Fibroblast of skin of left quadriceps (primary cell): ENCODE measurements around the gene RPTN.
A peak's percentile ranks its signal among the peaks of the same experiment; 100 is the strongest.
"Not testable (repeated sequence)": the region's sequence is repeated elsewhere in the genome, so short reads cannot be mapped to it uniquely, and the experiment has no call there.

Source experiments
- DNase-seq, 2 experiments: peaks; one replicate each; pipeline ENCODE4 v3.0.0-alpha.2; 2013; ENCODE audit warnings: low read depth in 2 of 2

Gene RPTN

GRCh38 chr1:152165286-152166077 lies 6.5 kb upstream of the RPTN start:
- DNase-seq, result no peak

DNA sequence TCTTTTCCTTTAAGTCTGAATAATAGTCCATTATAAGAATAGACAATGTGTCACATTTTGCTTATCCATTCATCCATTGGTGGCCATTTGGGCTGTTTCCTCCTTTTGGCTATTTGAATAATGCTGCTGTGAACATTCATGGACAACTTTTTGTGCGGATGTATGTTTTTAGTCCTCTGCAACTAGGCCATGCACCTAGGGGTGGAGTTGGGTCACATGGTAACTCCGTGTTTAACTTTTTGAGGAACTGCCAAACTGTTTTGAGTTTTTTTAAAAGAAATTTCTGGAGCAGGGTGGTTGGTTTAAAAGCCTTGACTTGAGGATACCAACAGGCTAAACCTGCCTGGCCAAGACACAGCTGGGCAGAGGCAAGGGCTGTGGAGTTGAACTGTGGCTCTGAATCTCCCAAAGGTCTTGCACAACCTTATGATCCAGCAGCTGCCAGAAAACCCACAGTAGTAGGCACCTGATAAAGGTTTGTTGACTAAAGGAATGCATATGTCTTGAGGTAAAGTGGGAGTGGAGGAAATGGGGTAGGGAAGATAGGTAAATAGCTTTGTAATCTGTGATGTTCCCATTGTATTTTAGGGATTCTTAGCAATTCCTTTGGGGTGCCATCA lies 5.6 kb upstream of the RPTN start:
- DNase-seq, result no peak

DNA sequence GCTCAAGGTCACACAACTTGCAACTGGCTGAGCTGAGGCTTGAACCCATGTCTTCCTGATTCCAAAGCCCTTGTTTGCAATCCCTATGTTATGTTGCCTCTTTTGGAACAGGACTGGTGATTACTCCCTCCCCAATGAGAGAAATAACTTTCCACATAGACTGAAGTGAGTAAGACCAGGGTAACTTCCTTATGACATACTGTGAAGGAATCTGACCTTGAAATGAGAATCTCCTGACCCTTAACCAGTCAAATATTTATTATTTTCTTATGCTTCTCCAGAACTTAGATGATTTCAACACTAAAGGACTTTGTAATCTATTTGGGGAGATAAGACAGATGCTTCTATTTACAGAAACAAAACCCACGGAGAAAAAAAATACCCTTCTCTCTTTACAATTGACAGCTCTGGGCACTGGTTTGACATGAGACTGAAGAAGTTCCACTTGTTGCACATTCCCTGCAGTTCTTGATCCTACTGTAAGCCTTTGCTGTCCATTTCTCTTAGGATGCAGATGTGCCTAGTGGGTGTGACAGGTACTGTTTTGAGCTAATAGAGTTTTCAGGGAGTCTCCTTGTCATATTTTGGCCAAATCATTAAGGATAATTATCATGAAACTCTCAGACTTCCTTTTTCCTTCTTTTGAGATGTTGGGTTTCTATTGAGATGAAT lies 3.9 kb upstream of the RPTN start:
- DNase-seq, result peak; percentile 41

DNA sequence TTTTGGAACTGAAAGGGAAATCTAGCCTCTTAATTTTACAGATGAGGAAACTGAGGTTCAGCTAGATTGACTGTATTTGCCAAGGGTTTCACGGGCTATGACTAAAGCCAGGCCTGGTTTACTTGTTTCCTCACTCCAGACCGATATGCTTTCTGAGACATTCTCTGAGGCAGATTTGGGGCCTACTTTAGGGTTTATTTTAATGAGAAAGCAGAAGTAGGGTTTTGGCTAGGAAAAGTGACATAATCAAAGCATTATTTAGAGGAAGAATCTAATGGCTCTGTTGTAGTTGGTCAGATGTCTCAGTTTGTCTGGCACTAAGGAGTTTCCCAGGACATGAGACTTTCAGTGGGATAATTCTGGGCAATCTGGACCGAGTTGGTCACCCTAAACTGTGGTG lies 1.5 kb upstream of the RPTN start:
- DNase-seq, result no peak

- DNase-seq, result no peak
These were observed 5.0 kb downstream of the RPTN start for GRCh38 chr1:152153996-152154395.

GRCh38 chr1:152151646-152152045 lies 7.4 kb downstream of the RPTN start:
- no peak for DNase-seq

DNA sequence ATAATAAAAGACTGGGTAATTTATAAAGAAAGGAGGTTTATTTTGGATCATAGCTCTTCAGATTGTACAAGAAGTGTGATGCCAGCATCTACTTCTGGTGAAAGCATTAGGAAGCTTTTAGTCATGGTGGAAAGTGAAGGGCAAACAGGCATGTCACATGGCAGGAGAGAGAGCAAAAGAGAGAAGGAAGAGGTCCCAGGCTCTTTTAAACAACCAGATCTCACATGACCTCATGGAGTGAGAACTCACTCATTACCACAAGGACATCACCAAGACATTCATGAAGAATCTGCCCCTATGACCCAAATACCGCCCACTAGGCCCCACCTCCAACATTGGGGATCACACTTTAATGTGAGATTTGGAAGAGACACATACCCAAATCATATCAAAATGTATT lies 10.0 kb downstream of the RPTN start:
- no peak for DNase-seq

DNA sequence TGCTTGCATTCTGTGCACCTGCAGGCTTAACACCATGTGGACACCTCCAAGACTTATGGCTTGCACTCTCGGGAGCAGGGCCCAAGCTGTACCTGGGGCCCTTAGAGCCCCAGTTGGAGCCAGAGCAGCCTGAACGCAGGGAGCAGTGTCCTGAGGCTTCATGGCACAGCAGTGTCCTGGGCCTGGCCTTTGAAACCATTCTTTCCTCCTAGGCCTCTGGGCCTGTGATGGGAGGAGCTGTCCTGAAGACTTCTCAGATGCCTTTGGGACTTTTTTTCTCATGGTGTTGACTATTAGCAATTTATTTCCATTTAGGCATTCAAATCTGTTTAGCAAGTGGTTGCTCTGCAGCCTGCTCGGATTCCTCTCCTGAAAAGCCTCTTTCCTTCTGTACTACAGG lies 11.0 kb downstream of the RPTN start:
- DNase-seq, result no peak

DNA sequence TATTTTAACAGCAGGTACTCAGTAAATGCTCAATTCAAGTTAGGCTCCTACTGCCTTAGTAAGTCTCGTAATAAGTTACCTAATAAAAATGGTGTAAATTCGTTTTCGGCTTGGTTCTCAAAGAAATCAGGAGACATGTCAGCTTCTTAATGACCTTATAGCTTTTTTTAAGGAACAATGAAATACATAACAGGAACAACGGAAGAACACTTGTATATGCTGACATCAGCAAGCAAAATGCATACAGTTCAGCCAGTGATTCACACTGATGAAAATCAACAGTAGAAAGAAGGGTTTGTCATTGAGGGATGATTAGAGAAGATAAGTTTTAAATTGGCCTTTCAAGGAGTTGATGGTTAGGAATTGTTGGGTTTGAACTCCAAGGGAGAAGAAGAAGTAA lies 13.3 kb downstream of the RPTN start:
- DNase-seq, result no peak

- DNase-seq, result not testable (repeated sequence)
These were observed 14.3 kb downstream of the RPTN start for GRCh38 chr1:152144674-152145183.

DNA sequence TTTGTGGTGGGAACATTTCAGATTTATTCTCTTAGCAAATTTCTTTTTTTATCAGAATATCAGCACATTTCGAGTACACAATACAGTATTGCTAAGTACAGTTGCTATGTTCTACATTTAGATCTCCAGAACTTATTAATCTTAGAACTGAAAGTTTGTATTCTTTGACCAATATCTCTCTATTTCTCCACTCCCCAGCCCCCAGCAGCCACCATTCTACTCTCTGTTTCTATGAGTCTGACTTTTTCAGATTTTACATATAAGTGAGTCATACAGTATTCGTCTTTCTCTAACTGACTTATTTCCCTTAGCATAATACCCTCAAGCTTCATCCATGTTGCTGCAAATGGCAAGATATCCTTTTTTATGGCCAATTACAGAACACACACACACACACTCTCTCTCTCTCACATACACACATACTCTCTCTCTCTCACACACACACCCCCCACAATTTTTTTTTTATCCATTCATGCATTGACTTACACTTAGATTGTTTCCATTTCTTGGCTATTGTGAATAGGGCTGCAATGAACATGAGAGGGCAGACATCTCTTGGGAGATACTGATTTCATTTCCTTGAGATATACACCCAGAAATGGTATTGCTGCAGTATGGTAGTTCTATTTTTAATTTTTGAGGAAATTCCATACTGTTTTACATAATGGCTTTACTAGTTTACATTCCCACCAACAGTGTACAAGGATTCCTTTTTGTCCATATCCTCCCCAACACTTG lies 15.7 kb downstream of the RPTN start:
- no peak for DNase-seq

DNA sequence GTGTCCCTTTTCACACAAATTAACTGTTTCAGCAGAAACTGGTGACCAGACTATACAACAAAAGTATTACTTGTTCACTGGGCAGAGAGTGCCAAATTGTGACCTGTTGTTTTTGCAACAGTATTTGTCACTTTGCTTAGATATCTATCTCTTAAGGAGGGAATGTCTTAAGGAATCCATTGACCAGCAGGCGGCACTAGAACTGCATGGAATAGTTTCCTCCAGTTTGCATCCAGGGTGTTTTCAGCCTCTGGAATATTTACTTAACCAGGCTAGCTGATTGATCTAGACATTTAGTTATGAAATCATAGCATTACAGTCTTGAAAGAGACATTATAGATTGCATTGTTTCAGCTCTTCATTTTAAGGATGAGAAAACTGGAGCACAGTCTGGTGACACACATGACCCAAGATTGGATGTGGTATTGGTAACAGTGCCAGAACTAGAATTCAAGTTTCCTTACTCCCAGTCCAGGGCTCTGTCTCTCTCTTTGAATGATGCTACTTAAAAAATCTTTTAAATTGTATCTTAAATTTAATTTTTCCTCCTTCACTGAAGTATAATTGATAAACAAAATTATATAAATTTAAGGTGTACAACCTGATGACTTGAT lies 16.9 kb downstream of the RPTN start:
- DNase-seq, result peak; percentile 26 to 35

DNA sequence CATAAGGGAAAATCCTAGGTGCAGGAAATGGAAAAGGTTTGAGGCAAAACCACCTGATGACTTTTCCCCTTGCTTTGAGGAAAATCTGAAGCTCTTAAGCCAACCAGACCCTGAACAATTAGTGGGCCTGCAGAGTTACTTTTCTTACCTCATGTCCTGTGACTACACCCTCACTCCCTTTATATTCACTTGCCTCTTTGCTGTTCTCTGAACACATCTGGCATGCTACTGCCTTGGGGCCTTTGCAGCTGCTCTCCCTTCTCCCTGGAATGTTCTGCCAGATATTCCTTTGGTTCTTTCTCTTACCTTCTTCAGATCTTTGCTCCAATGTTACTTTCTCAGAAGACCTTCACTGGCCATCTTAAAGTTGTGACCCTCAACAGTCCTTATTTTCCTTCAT lies 21.8 kb downstream of the RPTN start:
- no peak for DNase-seq

DNA sequence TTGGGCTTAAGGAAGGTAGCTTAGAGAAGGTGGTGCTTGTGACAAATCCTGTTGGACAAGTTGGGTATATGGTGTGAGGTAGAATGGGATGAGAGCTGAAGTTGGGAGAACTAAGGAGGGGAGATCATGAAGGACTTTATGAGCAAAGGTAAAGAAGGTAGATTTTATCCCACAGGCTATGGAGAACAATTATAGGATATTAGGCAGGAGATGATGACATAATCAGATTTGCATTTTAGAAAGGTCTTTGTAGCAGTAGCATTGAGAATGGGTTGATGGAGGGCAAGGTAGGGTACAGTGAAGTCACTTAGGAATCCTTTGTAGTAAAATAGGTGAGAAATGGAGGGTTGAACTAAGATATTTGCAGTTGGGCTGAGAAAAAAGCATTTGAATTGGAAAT lies 28.8 kb downstream of the RPTN start:
- DNase-seq, result no peak

- DNase-seq, result no peak
These were observed 31.4 kb downstream of the RPTN start for GRCh38 chr1:152127673-152128072.

GRCh38 chr1:152125834-152126443 lies 33.1 kb downstream of the RPTN start:
- DNase-seq, result no peak

- no peak for DNase-seq
These were observed 40.1 kb downstream of the RPTN start for GRCh38 chr1:152118915-152119314.

GRCh38 chr1:152115344-152115743 lies 43.7 kb downstream of the RPTN start, which contains the start of gene TCHH:
Gene TCHH (minus strand): TSS chr1:152115444. CDS start chr1:152114080, 1,364 bp downstream.
- DNase-seq, result no peak

GRCh38 chr1:152112885-152113432 lies 46.1 kb downstream of the RPTN start:
- DNase-seq, result no peak

DNA sequence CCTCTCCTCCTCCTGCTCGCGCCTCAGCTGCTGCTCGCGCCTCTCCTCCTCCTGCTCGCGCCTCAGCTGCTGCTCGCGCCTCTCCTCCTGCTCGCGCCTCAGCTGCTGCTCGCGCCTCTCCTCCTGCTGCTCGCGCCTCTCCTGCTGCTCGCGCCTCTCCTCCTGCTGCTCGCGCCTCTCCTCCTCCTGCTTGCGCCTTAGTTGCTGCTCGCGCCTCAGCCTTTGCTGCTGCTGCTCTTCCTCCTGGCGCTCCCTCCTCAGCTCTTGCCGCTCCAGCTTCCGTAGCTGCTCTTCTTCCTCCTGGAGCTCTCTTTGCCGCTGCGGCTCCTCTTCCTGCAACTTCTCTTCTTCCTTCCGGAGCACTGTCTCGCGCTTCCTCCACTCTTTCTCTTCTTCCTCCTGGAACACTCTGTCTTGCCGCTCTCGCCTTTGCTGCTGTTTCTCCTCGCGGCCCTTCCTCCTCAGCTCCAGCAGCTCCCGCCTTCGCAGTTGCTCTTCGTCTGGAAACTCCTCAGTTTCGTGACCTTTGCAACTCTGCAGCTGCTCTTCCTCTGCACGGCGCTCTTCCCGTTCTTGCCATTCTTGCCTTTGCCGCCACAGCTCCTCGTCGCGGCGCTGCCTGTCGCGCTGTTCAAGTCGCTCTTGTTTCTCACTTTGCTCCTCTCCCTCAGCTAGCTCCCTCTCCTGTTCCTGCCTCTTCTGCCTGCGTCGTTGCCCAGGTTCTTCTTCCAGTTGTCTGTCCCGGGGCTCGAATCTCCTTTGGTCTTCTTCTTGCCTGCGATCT lies 46.7 kb downstream of the RPTN start:
- DNase-seq, result no peak
